Nephron (organoid): ENCODE data around the gene SLCO4A1.
A peak's percentile ranks its signal among the peaks of the same experiment; 100 is the strongest.

ENCODE experiments used
- H3K27ac Mint-ChIP-seq, 3 experiments: 2 replicates each; pipeline ENCODE4 v1.8.0; 2020; ENCODE audit warnings: mixed read lengths in 3 of 3, mild to moderate bottlenecking in 2 of 3, moderate library complexity in 1 of 3
- H3K27me3 Mint-ChIP-seq: 2 replicates; pipeline ENCODE4 v1.8.0; 2021; ENCODE audit warnings: low read depth, mild to moderate bottlenecking, moderate library complexity, mixed read lengths
- H3K36me3 Mint-ChIP-seq: 2 replicates; pipeline ENCODE4 v1.8.0; 2020; ENCODE audit warnings: low read depth, mixed read lengths
- H3K4me1 Mint-ChIP-seq: 2 replicates; pipeline ENCODE4 v1.8.0; 2020; ENCODE audit warnings: mixed read lengths
- H3K4me3 Mint-ChIP-seq, 3 experiments: 2 replicates each; pipeline ENCODE4 v1.8.0; 2020; ENCODE audit warnings: mild to moderate bottlenecking in 3 of 3, mixed read lengths in 3 of 3, moderate library complexity in 2 of 3
- H3K9me3 Mint-ChIP-seq: 2 replicates; pipeline ENCODE4 v1.8.0; 2020; ENCODE audit warnings: mixed read lengths
- CTCF ChIP-seq, 3 experiments: fragments of 200-600 bp; sonication (generic); IDR thresholded peaks; one replicate each; pipeline ENCODE4 v1.5.0; 2021; ENCODE audit warnings: antibody characterized with exemption in 3 of 3; ENCODE audit not compliant: unreplicated experiment in 3 of 3

The SLCO4A1 gene

GRCh38 chr20:62651285-62652021, 9.2 kb downstream of the SLCO4A1 start:
- Mint-ChIP-seq H3K4me3 (peak overlapping the region in 1 of 3 experiments; percentile 14), H3K36me3 (no peaks in the 10 kb centered on the region), H3K4me1 (peaks cover 19% of the 10 kb centered on the region), H3K27ac (peak overlapping the region; percentile 43 to 88 (median 85)), H3K27me3 (peaks cover 28% of the 10 kb centered on the region), H3K9me3 (no peaks in the 10 kb centered on the region)
- TF ChIP-seq CTCF (IDR thresholded peaks at IDR 0.05; ENCODE audit: unreplicated experiment in 3 of 3): no peak

- Mint-ChIP-seq H3K4me3 (peak overlapping the region; percentile 40 to 47 (median 44)), H3K36me3 (no peaks in the 10 kb centered on the region), H3K4me1 (peaks cover 19% of the 10 kb centered on the region), H3K27ac (peak overlapping the region; percentile 84 to 88 (median 85)), H3K9me3 (no peaks in the 10 kb centered on the region), H3K27me3 (peaks cover 22% of the 10 kb centered on the region)
- TF ChIP-seq CTCF (IDR thresholded peaks at IDR 0.05; ENCODE audit: unreplicated experiment in 3 of 3): no peak
Measured at GRCh38 chr20:62652041-62652893, 10.0 kb downstream of the SLCO4A1 start.

GRCh38 chr20:62652894-62653305, 10.6 kb downstream of the SLCO4A1 start:
- Mint-ChIP-seq H3K36me3 (no peaks in the 10 kb centered on the region), H3K4me1 (peaks cover 19% of the 10 kb centered on the region), H3K27me3 (peaks cover 15% of the 10 kb centered on the region), H3K9me3 (no peaks in the 10 kb centered on the region), H3K27ac (peak overlapping the region in 1 of 3 experiments; percentile 88), H3K4me3 (no peak overlapping the region)
- TF ChIP-seq CTCF (IDR thresholded peaks at IDR 0.05; ENCODE audit: unreplicated experiment in 3 of 3): no peak

- Mint-ChIP-seq H3K9me3 (no peaks in the 10 kb centered on the region), H3K27ac (peak overlapping the region in 2 of 3 experiments; percentile 30 to 50), H3K4me1 (peaks cover 19% of the 10 kb centered on the region), H3K27me3 (peaks cover 15% of the 10 kb centered on the region), H3K36me3 (no peaks in the 10 kb centered on the region), H3K4me3 (no peak overlapping the region)
- no peak for TF ChIP-seq CTCF (IDR thresholded peaks at IDR 0.05; ENCODE audit: unreplicated experiment in 3 of 3)
Measured at GRCh38 chr20:62653373-62653772, 11.1 kb downstream of the SLCO4A1 start.

- Mint-ChIP-seq H3K4me3 (no peak overlapping the region), H3K4me1 (peaks cover 23% of the 10 kb centered on the region), H3K27me3 (peaks cover 15% of the 10 kb centered on the region), H3K27ac (no peak overlapping the region), H3K36me3 (no peaks in the 10 kb centered on the region), H3K9me3 (no peaks in the 10 kb centered on the region)
- TF ChIP-seq CTCF (IDR thresholded peaks at IDR 0.05; ENCODE audit: unreplicated experiment in 3 of 3): no peak
Measured at GRCh38 chr20:62653951-62654685, 11.8 kb downstream of the SLCO4A1 start.
